ENCODE results near the gene SMC3. TPM values are rescaled to one million over a fixed set of nuclear protein-coding genes. Genes with fewer than 3 reads are reported as not detected.

Gene SMC3
- total RNA-seq, 1 experiment from 2014 or later, result 64.3 TPM

DNA sequence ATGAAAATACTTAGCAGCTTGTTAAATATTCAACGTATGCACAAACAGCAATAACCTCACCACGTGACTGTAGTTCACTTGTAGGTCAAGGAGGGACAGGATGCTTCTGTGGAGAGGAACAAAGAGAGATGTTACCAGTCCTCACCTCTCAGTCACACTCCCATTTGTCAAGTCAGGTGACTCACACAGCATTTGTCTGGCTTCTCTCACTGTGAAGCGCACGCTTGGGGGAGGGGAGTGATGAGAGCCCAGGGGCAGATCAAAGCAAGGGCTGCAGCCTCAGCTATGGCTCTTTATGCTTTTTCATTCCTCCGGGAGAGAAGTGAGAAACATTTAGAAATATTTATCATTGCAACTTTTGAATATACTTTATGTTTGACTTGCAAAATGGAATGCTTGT lies 73.8 kb downstream of the SMC3 start (continued):
- TF ChIP-seq CTCF (IDR thresholded peaks at IDR 0.05 in 2 of 3, conservative IDR thresholded peaks at IDR 0.05 in 1 of 3; ENCODE audit: borderline replicate concordance in 1 of 3, insufficient read depth in 1 of 3, low read depth in 2 of 3, low read length in 2 of 3), result no peak

- H3K4me1 ChIP-seq (ENCODE audit: control insufficient read depth in 1 of 2, insufficient read depth in 2 of 2, low read length in 2 of 2), result peaks cover 22 to 49% of the 10 kb centered on the region in 2 experiments
Observed at GRCh38 chr10:110642204-110643034, 74.9 kb downstream of the SMC3 start.

More at GRCh38 chr10:110642204-110643034, 74.9 kb downstream of the SMC3 start:
- H2AFZ ChIP-seq (ENCODE audit: low read depth, low read length, poor library complexity, severe bottlenecking), result peak overlapping the region; percentile 39
- H3K9ac ChIP-seq (ENCODE audit: low read length), result no peak overlapping the region
- no peak overlapping the region for H3K4me2 ChIP-seq (ENCODE audit: low read length)
- no peaks in the 10 kb centered on the region for H3K79me2 ChIP-seq (ENCODE audit: insufficient read depth, low read length)
- DNase-seq (ENCODE audit: low read depth, low spot score) (no peak), ATAC-seq (no peak)
- H3K4me3 ChIP-seq (replicated peaks in 1 of 2; ENCODE audit: low read depth in 1 of 2, low read length in 2 of 2), result no peak overlapping the region
- no peak overlapping the region for H3K27ac ChIP-seq (ENCODE audit: low read depth, low read length)
- RAD21 ChIA-PET (ENCODE audit: low non-redundant PET in 1 of 2, low total read pairs in 2 of 2, uncharacterized antibody in 2 of 2, unreplicated experiment in 2 of 2), result no interaction called here
- POLR2A ChIA-PET, result no interaction called here
- H4K20me1 ChIP-seq (ENCODE audit: insufficient read depth), result no peaks in the 10 kb centered on the region
- no peaks in the 10 kb centered on the region for H3K9me2 ChIP-seq (ENCODE audit: insufficient read depth)
- no peaks in the 10 kb centered on the region for H3K36me3 ChIP-seq (ENCODE audit: control insufficient read depth in 1 of 2, insufficient read depth in 2 of 2, low read length in 2 of 2)
- H3K9me3 ChIP-seq (ENCODE audit: control insufficient read depth in 1 of 2, insufficient read depth in 1 of 2, low read depth in 1 of 2, low read length in 2 of 2), result no peaks in the 10 kb centered on the region
- TF ChIP-seq CEBPB (IDR thresholded peaks at IDR 0.05; ENCODE audit: low read depth), result no peak
- TF ChIP-seq, protein P1, sequence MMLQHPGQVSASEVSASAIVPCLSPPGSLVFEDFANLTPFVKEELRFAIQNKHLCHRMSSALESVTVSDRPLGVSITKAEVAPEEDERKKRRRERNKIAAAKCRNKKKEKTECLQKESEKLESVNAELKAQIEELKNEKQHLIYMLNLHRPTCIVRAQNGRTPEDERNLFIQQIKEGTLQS (IDR thresholded peaks at IDR 0.05), result no peak
- no peak for TF ChIP-seq TCF7L2 (IDR thresholded peaks at IDR 0.05; ENCODE audit: borderline replicate concordance, extremely low read depth, insufficient read depth, insufficient read length)
- TF ChIP-seq ELF1 (IDR thresholded peaks at IDR 0.05; ENCODE audit: borderline replicate concordance, low read depth), result no peak
- no peak for TF ChIP-seq SRF (IDR thresholded peaks at IDR 0.05; ENCODE audit: low read depth)
- no peak for TF ChIP-seq JUND (IDR thresholded peaks at IDR 0.05)
- no peak for TF ChIP-seq CTCF (IDR thresholded peaks at IDR 0.05 in 2 of 3, conservative IDR thresholded peaks at IDR 0.05 in 1 of 3; ENCODE audit: borderline replicate concordance in 1 of 3, insufficient read depth in 1 of 3, low read depth in 2 of 3, low read length in 2 of 3)
- no peak for TF ChIP-seq POLR2AphosphoS5 (IDR thresholded peaks at IDR 0.05; ENCODE audit: low read depth, low read length)
- TF ChIP-seq YY1 (IDR thresholded peaks at IDR 0.05; ENCODE audit: extremely low read depth, insufficient replicate concordance, low read depth, low read length), result no peak
- TF ChIP-seq EZH2phosphoT487 (IDR thresholded peaks at IDR 0.05; ENCODE audit: borderline replicate concordance), result no peak
- intact Hi-C loops (cut with micrococcal nuclease), result no loop called here
- CTCF ChIA-PET, result interaction anchor here (0.6 to 1.2 kb wide), 2 partner anchors 30 to 59 kb away, joined by 3 to 4 read pairs; no protein-coding TSS in a partner anchor
- H3K27me3 ChIP-seq (ENCODE audit: insufficient read depth, low read length), result peaks cover 8% of the 10 kb centered on the region; the same call in 1 of the 2 replicates
- no TSS peak for BruUV-seq (replicated peaks)

Data from HCT116 (cell line).